Measurements from ENCODE around the gene HEPACAM.

The HEPACAM gene, protein sequence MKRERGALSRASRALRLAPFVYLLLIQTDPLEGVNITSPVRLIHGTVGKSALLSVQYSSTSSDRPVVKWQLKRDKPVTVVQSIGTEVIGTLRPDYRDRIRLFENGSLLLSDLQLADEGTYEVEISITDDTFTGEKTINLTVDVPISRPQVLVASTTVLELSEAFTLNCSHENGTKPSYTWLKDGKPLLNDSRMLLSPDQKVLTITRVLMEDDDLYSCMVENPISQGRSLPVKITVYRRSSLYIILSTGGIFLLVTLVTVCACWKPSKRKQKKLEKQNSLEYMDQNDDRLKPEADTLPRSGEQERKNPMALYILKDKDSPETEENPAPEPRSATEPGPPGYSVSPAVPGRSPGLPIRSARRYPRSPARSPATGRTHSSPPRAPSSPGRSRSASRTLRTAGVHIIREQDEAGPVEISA

GRCh38 chr11:124935548-124936514, at the start of gene HEPACAM:
HEPACAM (minus strand) TSS chr11:124936047; CDS start chr11:124936006, 41 bp downstream.
- no peaks in the 10 kb centered on the region for H3K27me3 ChIP-seq (ENCODE audit: insufficient read depth, low read depth, severe bottlenecking)
- no peaks in the 10 kb centered on the region for H3K9me3 ChIP-seq (ENCODE audit: severe bottlenecking)
- H3K36me3 ChIP-seq: no peaks in the 10 kb centered on the region
- no peak within 1 kb of the TSS for H3K27ac ChIP-seq
- TF ChIP-seq, protein P1, sequence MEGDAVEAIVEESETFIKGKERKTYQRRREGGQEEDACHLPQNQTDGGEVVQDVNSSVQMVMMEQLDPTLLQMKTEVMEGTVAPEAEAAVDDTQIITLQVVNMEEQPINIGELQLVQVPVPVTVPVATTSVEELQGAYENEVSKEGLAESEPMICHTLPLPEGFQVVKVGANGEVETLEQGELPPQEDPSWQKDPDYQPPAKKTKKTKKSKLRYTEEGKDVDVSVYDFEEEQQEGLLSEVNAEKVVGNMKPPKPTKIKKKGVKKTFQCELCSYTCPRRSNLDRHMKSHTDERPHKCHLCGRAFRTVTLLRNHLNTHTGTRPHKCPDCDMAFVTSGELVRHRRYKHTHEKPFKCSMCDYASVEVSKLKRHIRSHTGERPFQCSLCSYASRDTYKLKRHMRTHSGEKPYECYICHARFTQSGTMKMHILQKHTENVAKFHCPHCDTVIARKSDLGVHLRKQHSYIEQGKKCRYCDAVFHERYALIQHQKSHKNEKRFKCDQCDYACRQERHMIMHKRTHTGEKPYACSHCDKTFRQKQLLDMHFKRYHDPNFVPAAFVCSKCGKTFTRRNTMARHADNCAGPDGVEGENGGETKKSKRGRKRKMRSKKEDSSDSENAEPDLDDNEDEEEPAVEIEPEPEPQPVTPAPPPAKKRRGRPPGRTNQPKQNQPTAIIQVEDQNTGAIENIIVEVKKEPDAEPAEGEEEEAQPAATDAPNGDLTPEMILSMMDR (IDR thresholded peaks at IDR 0.05; ENCODE audit: low read depth, low read length): no peak
- no peak within 1 kb of the TSS for H3K4me3 ChIP-seq (ENCODE audit: low read depth, low read length)
- no peak for DNase-seq

- DNase-seq: no peak
Measured at GRCh38 chr11:124984512-124984854, 48.6 kb upstream of the HEPACAM start.

DNA sequence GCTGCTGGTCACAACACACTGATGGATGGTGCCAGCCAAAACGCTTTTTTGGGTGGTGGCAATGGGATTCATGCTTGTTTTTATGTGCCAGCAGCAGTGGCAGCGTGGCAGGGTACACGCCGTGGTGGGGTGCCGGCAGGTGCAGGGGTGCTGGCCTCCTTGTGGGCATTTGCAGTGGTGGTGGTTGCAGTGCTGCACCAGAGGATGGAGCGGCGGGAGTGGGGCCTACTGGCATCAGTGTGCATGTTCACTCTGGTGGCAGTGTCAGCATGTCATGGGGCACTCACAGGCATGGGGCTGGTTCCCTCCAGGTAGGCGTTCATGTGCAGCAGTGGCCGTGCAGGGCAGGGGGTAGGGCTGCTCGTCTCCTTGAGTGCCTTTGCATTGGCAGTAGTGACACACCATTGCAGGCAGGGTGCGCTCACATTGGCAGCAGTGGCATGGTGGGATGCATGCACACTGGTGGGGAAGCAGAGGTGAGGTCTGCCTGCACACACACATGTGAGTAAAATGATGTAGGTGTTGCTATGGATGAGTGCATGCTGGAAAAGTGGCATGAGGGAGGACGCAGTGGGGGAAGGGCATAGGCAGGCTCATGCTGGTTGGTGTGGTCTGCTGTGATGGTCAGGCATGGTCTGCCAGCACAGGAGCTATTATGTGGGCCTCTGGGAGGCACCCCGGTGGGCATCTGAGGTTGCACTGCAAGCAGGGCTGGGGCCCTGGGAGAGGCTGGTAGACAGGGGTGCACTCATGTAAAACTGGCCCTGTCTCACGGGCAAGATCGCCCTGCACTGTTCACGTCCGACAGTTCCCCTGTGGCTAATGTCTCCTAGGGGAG, 48.0 kb upstream of the HEPACAM start:
- DNase-seq: no peak
- Histone ChIP-seq H3K36me3 (0 out of 2 replicates have a peak, but pooled peaks cover 2% of the 10 kb centered on the region), H3K9me3 (ENCODE audit: severe bottlenecking) (no peaks in the 10 kb centered on the region), H3K4me3 (ENCODE audit: low read depth, low read length) (no peak overlapping the region), H3K27me3 (ENCODE audit: insufficient read depth, low read depth, severe bottlenecking) (no peaks in the 10 kb centered on the region), H3K27ac (no peak overlapping the region)
- TF ChIP-seq, protein P1 (IDR thresholded peaks at IDR 0.05; ENCODE audit: low read depth, low read length): no peak

More at GRCh38 chr11:124984512-124984854, 48.6 kb upstream of the HEPACAM start:
- Histone ChIP-seq H3K27me3 (ENCODE audit: insufficient read depth, low read depth, severe bottlenecking) (no peaks in the 10 kb centered on the region), H3K27ac (no peak overlapping the region), H3K9me3 (ENCODE audit: severe bottlenecking) (no peaks in the 10 kb centered on the region), H3K36me3 (peaks cover 2% of the 10 kb centered on the region; the same call in 1 of the 2 replicates), H3K4me3 (ENCODE audit: low read depth, low read length) (no peak overlapping the region)
- TF ChIP-seq, protein P1 (IDR thresholded peaks at IDR 0.05; ENCODE audit: low read depth, low read length): no peak

DNA sequence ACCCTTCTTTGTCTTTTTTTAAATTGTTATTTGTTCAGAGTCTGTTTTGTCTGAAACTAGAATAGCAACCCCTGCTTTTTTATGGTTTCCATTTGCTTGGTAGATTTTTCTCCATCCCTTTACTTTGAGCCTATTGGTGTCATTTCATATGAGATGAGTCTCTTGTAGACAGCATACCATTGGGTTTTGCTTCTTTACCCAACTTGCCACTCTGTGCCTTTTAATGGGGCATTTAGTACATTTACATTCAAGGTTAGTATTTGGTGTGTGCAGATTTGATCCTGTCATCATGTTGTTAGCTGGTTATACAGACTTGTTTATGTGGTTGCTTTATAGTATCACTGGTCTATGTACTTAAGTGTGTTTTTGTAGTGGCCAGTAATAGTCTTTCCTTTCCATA, 46.2 kb upstream of the HEPACAM start:
- H3K27ac ChIP-seq: no peak overlapping the region
- no peaks in the 10 kb centered on the region for H3K27me3 ChIP-seq (ENCODE audit: insufficient read depth, low read depth, severe bottlenecking)
- H3K36me3 ChIP-seq: no peaks in the 10 kb centered on the region
- TF ChIP-seq, protein P1 (IDR thresholded peaks at IDR 0.05; ENCODE audit: low read depth, low read length): no peak
- H3K4me3 ChIP-seq (ENCODE audit: low read depth, low read length): no peak overlapping the region
- no peak for DNase-seq
- no peaks in the 10 kb centered on the region for H3K9me3 ChIP-seq (ENCODE audit: severe bottlenecking)

- Histone ChIP-seq H3K27me3 (ENCODE audit: insufficient read depth, low read depth, severe bottlenecking) (no peaks in the 10 kb centered on the region), H3K4me3 (ENCODE audit: low read depth, low read length) (no peak overlapping the region), H3K36me3 (no peaks in the 10 kb centered on the region), H3K9me3 (ENCODE audit: severe bottlenecking) (no peaks in the 10 kb centered on the region), H3K27ac (no peak overlapping the region)
- DNase-seq: no peak
- TF ChIP-seq, protein P1 (IDR thresholded peaks at IDR 0.05; ENCODE audit: low read depth, low read length): no peak
Measured at GRCh38 chr11:124978316-124978715, 42.5 kb upstream of the HEPACAM start.

Data from WERI-Rb-1 (cell line).